Suprapubic skin (tissue), 4 donors: ENCODE results near the gene MAD1L1.

ENCODE experiments used
- POLR2A ChIP-seq, 2 donors: fragments of 450-650 bp; IDR thresholded peaks; one replicate each; pipeline ENCODE4 v1.6.1; 2017; ENCODE audit warnings: antibody characterized with exemption in 2 of 2, mild to moderate bottlenecking in 2 of 2, moderate library complexity in 2 of 2
- POLR2AphosphoS5 ChIP-seq, 3 donors: sonication (generic); formaldehyde crosslinking; IDR thresholded peaks; one replicate each; pipeline ENCODE4 v1.6.1; 2017; ENCODE audit warnings: antibody characterized with exemption in 3 of 3
- TF ChIP-seq, protein P1 (sequence below), 2 donors: fragments of 200-600 bp in 1 of 2; fragments of 450-650 bp in 1 of 2; sonication (generic) in 1 of 2; IDR thresholded peaks; one replicate each; pipeline ENCODE4 v1.5.1; 2016 to 2019; ENCODE audit warnings: antibody characterized with exemption in 2 of 2, mild to moderate bottlenecking in 1 of 2, moderate library complexity in 1 of 2

DNA sequence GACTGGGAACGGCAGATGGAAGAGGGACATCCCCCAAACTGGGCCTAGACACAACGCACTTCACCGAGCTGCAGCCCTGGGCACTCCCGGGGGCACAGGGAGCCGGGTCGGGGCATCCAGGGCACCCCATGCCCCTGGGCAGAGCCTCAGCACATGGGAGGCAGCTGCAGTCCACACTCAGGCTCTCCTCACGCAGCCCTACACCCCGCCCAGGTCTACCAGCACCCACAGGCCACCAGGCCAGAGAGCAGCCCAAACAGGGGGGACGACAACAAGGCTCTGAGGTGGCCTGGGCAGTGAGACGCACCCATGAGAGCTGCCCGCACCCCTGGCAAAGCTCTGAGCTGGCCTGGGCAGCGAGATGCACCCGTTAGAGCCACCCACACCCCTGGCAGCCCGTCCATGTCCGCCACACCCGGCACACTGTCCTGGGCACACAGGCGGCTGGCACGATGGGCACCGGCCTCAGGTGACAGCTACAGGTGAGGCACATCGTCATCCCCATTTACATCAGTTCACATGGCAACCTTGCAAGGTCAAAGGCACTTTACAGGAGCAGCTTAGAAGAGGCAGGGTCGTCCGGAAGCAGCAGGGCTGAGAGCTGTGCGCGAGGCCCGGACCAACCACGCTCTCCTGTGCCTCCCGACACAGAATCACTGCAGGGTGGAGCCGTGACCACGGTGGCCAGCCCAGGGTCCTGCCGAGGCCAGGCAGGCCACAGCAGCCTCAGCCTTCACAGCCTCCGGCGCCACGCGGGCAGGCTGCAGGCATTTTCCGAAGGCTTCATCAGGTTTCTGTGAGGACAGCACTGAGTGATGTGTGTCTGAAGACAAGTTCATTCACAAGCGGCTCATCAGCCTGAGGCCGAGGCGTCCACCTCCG, 228.6 kb downstream of the MAD1L1 start:
- TF ChIP-seq, protein P1, sequence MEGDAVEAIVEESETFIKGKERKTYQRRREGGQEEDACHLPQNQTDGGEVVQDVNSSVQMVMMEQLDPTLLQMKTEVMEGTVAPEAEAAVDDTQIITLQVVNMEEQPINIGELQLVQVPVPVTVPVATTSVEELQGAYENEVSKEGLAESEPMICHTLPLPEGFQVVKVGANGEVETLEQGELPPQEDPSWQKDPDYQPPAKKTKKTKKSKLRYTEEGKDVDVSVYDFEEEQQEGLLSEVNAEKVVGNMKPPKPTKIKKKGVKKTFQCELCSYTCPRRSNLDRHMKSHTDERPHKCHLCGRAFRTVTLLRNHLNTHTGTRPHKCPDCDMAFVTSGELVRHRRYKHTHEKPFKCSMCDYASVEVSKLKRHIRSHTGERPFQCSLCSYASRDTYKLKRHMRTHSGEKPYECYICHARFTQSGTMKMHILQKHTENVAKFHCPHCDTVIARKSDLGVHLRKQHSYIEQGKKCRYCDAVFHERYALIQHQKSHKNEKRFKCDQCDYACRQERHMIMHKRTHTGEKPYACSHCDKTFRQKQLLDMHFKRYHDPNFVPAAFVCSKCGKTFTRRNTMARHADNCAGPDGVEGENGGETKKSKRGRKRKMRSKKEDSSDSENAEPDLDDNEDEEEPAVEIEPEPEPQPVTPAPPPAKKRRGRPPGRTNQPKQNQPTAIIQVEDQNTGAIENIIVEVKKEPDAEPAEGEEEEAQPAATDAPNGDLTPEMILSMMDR (IDR thresholded peaks at IDR 0.05) = no peak
- TF ChIP-seq POLR2AphosphoS5 (IDR thresholded peaks at IDR 0.05) (no peak), POLR2A (IDR thresholded peaks at IDR 0.05) (no peak)
